Esophagus muscularis mucosa (tissue), 4 donors: ENCODE data around the gene ZNF655. TPM values are rescaled to one million over a fixed set of nuclear protein-coding genes. Genes with fewer than 3 reads are reported as not detected.

Experiments
- DNase-seq: peaks from one replicate; pipeline ENCODE4 v3.0.0-alpha.2; 2017; ENCODE audit errors: extremely low spot score
- H3K27ac ChIP-seq, 4 donors: fragments of 200-600 bp; sonication (generic); replicated peaks in 1 of 4; 1 replicate in 3 of 4; 2 replicates in 1 of 4; pipeline ENCODE4 v1.5.1; 2016 to 2019; ENCODE audit warnings: mild to moderate bottlenecking in 1 of 4
- H3K27me3 ChIP-seq, 4 donors: fragments of 200-600 bp; sonication (generic); one replicate each; pipeline versions ENCODE4 v1.5.1 to v1.6.0; 2016 to 2019
- H3K36me3 ChIP-seq, 4 donors: fragments of 200-600 bp; sonication (generic); one replicate each; pipeline ENCODE4 v1.5.1; 2016 to 2019
- H3K4me1 ChIP-seq, 4 donors: fragments of 200-600 bp; sonication (generic); one replicate each; pipeline ENCODE4 v1.5.1; 2016 to 2019
- H3K4me3 ChIP-seq, 4 donors: fragments of 200-600 bp; sonication (generic); 1 replicate in 2 of 4; 2 replicates in 2 of 4; pipeline ENCODE4 v1.5.1; 2016 to 2019; ENCODE audit warnings: mild to moderate bottlenecking in 4 of 4, moderate library complexity in 1 of 4
- H3K9me3 ChIP-seq, 4 donors: fragments of 200-600 bp; sonication (generic); 1 replicate in 3 of 4; 2 replicates in 1 of 4; pipeline ENCODE4 v1.5.1; 2016 to 2019
- EP300 ChIP-seq: sonication (generic); formaldehyde crosslinking; IDR thresholded peaks from one replicate; pipeline ENCODE4 v1.6.1; 2017; ENCODE audit warnings: antibody characterized with exemption
- POLR2A ChIP-seq: fragments of 450-650 bp; IDR thresholded peaks from one replicate; pipeline ENCODE4 v1.6.1; 2017; ENCODE audit warnings: antibody characterized with exemption, moderate library complexity, mild to moderate bottlenecking, low read depth
- POLR2AphosphoS5 ChIP-seq, 2 donors: sonication (generic); formaldehyde crosslinking; IDR thresholded peaks; one replicate each; pipeline ENCODE4 v1.6.1; 2017; ENCODE audit warnings: antibody characterized with exemption in 2 of 2
- WGBS: methylation state at CpG from one replicate; pipeline ENCODE4 v1.1.5; 2018; 5-methylcytosine and 5-hydroxymethylcytosine counted together
- intact Hi-C: fragments of 100-400 bp; cut with DNase I; formaldehyde crosslinking; loops from one replicate; pipeline ENCODE4 v1.15.1; 2023
- total RNA-seq, 4 donors: library from RNA; depleted of rRNA; stranded (reverse); fragments of >200 nt; gene quantifications; one replicate each; pipeline versions ENCODE4 v1.1.0 to v1.2.1, GENCODE V29; 2016
- TF ChIP-seq, protein P1 (sequence below), 3 experiments: fragments of 200-600 bp in 2 of 3; fragments of 450-650 bp in 1 of 3; sonication (generic) in 2 of 3; IDR thresholded peaks; one replicate each; pipeline ENCODE4 v1.5.1; 2017 to 2019; ENCODE audit warnings: antibody characterized with exemption in 3 of 3, mild to moderate bottlenecking in 2 of 3, moderate library complexity in 1 of 3

ZNF655 gene
- total RNA-seq, 4 donors from 2014 or later = 92.3 to 140 (median 112) TPM

DNA sequence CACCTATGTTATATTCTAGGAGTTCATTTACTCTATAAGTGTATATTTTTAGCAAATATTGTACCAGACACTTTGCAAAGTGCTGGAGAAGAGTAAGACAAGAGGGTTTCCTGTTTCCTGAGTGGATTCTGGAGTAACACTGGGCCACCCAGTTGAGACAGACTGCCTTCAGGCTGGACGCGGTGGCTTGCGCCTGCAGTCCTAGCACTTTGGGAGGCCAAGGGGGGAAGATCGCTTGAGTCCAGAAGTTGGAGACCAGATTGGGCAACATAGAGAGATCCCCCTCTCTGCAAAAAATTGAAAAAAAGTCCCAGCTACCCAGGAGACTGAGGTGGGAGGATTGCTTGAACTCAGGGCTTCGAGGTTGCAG is 57.5 kb downstream of the ZNF655 start:
- Histone ChIP-seq H3K4me1 (peaks cover 13 to 30% (median 25%) of the 10 kb centered on the region in 4 donors), H3K36me3 (peaks cover 26 to 28% (median 26%) of the 10 kb centered on the region in 4 donors), H3K27ac (peak overlapping the region; percentile 83 to 93 (median 88)), H3K27me3 (no peaks in the 10 kb centered on the region), H3K4me3 (peak overlapping the region; percentile 67 to 98 (median 92)), H3K9me3 (no peaks in the 10 kb centered on the region)
- peak; percentile 55 for DNase-seq
- intact Hi-C loops = loop anchor here (5.0 kb wide), 1 partner anchor 59 kb away; the partner anchor contains the start of gene ZNF655
- no peak for TF ChIP-seq EP300
- TF ChIP-seq, protein P1, sequence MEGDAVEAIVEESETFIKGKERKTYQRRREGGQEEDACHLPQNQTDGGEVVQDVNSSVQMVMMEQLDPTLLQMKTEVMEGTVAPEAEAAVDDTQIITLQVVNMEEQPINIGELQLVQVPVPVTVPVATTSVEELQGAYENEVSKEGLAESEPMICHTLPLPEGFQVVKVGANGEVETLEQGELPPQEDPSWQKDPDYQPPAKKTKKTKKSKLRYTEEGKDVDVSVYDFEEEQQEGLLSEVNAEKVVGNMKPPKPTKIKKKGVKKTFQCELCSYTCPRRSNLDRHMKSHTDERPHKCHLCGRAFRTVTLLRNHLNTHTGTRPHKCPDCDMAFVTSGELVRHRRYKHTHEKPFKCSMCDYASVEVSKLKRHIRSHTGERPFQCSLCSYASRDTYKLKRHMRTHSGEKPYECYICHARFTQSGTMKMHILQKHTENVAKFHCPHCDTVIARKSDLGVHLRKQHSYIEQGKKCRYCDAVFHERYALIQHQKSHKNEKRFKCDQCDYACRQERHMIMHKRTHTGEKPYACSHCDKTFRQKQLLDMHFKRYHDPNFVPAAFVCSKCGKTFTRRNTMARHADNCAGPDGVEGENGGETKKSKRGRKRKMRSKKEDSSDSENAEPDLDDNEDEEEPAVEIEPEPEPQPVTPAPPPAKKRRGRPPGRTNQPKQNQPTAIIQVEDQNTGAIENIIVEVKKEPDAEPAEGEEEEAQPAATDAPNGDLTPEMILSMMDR (IDR thresholded peaks at IDR 0.05) = no peak
- WGBS = 77% methylated on average over 5 of the region's 5 CpGs

DNA sequence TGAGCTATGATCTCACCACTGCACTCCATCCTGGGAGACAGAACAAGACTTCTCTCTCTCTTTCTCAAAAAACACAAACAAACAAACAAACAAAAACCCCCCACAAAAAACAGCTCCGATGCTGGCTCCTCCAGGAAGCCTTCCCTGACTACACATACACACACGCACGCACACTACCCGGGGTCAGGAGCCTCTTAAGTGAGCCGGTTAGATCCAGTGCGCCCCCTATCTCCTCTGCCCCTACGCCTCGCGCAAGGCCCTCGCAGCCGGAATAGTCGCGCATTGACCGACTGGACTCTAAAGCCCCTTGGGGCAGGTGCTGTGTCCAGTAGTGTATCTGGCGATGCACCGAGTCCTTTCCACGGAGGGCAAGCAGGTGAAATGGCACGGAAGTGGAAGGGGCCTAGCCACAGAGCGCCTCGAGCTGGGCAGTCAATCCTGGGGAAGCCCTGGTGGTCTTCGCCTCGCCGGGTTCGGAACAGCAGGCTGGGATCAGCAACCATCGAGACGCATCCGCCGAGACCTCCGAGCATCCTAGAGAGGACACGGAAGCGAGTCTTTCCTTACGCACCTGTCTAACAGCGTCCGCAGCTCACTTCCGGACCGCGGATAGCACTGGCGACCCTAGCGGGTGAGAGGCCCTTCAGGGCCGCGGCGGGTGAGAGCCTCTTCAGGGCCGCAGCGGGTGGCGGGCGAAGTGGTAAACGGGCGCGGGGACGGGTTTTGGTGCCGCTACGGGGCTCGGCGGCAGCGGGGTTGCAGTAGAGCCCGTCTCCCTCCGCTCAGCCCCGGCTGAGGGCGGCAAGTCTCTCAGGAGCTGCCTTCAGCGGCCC is 58.1 kb downstream of the ZNF655 start, which contains the start of gene ZSCAN25:
Gene ZSCAN25 (plus strand): TSS at position 588 of the 833 bp plus-strand sequence. CDS start 2,661 bp downstream, outside the sequence.
- H3K4me3 ChIP-seq = peak within 1 kb of the TSS; percentile 67 to 98 (median 92)
- peak; percentile 97 for DNase-seq
- no peaks in the 10 kb centered on the region for H3K9me3 ChIP-seq
- H3K4me1 ChIP-seq = peaks cover 13 to 30% (median 25%) of the 10 kb centered on the region in 4 donors
- intact Hi-C loops = loop anchor here (5.0 kb wide), 1 partner anchor 59 kb away; the partner anchor contains the start of gene ZNF655
- WGBS = 1% methylated on average over 31 of the region's 60 CpGs
- H3K27me3 ChIP-seq = no peaks in the 10 kb centered on the region
- peaks cover 32 to 34% (median 32%) of the 10 kb centered on the region in 4 donors for H3K36me3 ChIP-seq
- peak within 1 kb of the TSS; percentile 83 to 93 (median 88) for H3K27ac ChIP-seq
- peak; percentile 81 to 86 for TF ChIP-seq POLR2AphosphoS5 (IDR thresholded peaks at IDR 0.05)
- TF ChIP-seq POLR2A = no peak
- TF ChIP-seq, protein P1 (IDR thresholded peaks at IDR 0.05) = peak; percentile 22 to 44 (median 36)

DNA sequence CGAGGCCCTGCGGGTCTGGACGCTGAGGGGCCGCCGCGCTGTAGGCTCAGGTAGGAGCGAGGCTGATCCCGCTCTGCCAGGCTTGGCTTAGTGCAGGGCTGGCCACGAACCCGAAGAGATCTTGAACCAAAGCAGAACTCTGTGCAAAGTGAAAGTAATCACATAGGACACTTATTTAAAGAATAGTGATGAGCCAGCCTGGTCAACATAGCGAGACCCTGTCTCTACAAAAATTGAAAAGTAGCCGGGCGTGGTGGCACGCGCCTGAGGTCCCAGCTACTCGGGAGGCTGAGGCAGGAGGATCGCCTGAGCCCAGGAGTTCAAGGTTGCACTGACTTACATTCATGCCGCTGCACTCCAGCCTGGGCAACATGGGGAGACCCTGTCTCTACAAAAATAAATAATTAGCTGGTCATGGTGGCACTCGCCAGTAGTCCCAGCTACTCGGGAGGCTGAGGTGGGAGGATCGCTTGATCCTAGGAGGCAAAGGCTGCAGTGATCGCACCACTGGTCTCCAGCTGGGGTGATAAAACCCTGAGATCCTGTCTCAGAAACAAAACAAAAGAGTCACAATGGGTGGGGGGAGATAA is 58.8 kb downstream of the ZNF655 start:
- Histone ChIP-seq H3K27ac (peak overlapping the region; percentile 83 to 93 (median 88)), H3K4me1 (peaks cover 13 to 30% (median 25%) of the 10 kb centered on the region in 4 donors), H3K4me3 (peak overlapping the region; percentile 67 to 98 (median 92)), H3K27me3 (no peaks in the 10 kb centered on the region), H3K9me3 (no peaks in the 10 kb centered on the region), H3K36me3 (peaks cover 39 to 41% (median 39%) of the 10 kb centered on the region in 4 donors)
- intact Hi-C loops = loop anchor here (5.0 kb wide), 1 partner anchor 60 kb away; the partner anchor contains the start of gene ZNF655
- DNase-seq = no peak
- WGBS = 49% methylated on average over 11 of the region's 22 CpGs
- TF ChIP-seq EP300 (no peak), POLR2A (no peak), POLR2AphosphoS5 (IDR thresholded peaks at IDR 0.05) (no peak)
- TF ChIP-seq, protein P1 (IDR thresholded peaks at IDR 0.05) = no peak

DNA sequence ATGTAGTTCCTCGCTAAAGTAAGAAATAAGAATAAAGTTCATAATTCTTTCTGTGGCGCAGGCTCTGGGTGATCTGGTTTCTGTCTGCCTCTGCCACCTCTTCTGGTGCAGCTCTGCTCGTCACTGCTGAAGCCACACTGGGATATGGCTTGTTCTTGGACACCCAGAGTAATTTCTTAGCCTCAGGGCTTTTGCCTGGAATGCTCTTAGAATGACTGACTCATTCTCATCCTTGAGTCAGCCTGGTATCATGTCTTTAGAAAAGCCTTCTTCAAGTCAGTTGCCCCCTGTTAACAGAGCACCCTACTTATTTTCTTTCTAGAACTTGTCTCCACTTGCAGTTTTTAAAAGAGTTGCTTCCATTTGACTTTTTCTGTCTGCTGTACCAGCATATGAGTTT is 60.3 kb downstream of the ZNF655 start:
- 82% methylated on average over 3 of the region's 3 CpGs for WGBS
- H3K27ac ChIP-seq = no peak overlapping the region
- intact Hi-C loops = loop anchor here (5.0 kb wide), 1 partner anchor 61 kb away; the partner anchor contains the start of gene ZNF655

More for the DNA sequence above, 60.3 kb downstream of the ZNF655 start:
- Histone ChIP-seq H3K4me3 (no peak overlapping the region), H3K36me3 (peaks cover 47 to 56% (median 53%) of the 10 kb centered on the region in 4 donors), H3K4me1 (peaks cover 13 to 30% (median 25%) of the 10 kb centered on the region in 4 donors), H3K9me3 (no peaks in the 10 kb centered on the region), H3K27me3 (no peaks in the 10 kb centered on the region)
- TF ChIP-seq EP300 (no peak), POLR2A (no peak), POLR2AphosphoS5 (IDR thresholded peaks at IDR 0.05) (no peak)
- TF ChIP-seq, protein P1 (IDR thresholded peaks at IDR 0.05) = no peak
- no peak for DNase-seq
